GM21619 (cell line): ENCODE results near the gene EN2.

Source experiments
- ATAC-seq: cut with Tn5 transposase; IDR thresholded peaks from one replicate; pipeline ENCODE4 v1.9.1; 2021; ENCODE audit not compliant: unreplicated experiment

EN2 gene

DNA sequence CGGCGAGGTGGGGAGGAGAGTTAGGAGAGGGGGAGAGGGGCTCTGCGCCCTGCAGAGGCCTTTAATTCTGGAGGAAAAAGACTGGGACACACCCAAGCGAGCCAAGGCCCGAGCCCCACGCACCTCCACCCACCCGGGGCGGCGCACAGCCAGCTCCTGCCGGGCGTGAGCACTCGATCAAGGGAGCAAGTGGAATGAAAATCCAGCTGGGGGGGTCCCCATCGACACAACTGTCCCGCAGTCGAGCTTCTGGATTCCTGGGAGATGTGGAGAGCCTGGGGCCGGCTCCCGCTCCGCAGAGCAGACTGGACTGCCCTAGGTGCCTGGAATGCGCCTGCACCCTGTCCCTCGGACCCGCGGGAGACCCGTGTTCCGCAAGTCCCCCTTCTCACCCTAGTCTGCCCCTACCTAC is 7.4 kb upstream of the EN2 start:
- no peak for ATAC-seq

DNA sequence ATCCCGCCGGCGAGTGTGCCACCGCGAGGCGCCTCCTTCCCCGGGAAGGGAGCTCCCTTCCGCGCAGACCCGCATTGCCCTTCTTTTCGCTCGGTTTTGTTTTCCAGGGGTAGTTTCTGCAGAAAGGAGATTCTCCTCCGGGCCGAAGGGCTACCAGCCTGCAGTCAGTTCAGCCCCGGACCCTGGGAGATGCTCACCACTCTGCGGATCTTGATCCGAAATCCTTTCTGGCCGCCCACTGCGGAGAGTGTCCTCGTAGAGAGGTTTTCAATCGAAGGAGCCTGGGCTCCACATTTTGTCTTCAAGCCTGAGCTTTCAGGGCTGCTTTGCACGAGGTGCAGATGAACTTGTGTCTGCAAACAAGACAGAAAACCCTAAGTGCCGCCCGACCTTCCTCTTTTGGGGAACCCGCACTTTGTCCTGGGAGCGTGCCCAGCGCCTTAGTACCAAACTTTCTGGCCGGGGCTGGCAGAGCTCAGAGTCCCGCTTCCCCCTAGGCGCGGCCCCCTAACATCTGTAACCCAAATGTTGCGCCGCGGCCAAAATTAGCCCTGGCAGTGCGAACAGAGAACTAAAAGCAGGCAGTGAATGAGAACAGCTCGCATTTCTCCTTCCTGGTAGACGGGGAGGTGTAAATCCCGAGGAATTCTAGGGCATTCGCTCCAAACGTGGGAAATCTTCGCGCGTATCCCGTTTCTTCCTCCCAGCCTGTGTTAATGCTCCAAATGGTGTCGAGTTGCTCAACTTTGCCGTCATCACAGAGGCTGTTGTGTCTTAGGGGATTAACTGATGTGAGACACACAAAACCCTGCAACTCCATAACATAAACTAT is 6.7 kb upstream of the EN2 start:
- ATAC-seq: no peak

DNA sequence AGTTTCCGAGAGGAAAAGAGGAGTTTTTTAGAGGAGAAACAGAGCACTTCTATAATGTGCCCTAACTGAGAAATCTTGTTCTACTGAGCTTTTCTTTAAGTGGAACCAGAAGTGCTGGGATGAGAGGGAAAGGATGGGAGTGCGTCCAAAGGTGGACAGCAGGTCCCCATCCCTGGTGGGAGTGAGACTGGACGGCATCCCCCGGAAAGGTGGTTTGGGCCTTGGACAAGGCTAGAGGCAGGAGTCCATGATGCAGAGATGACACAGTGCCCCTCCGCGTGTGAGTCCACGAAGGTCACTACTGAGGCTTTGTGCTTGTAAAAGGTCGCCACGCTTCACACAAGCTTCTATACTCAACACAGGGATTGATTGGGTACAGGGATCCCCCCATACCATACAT is 6.1 kb upstream of the EN2 start:
- no peak for ATAC-seq

DNA sequence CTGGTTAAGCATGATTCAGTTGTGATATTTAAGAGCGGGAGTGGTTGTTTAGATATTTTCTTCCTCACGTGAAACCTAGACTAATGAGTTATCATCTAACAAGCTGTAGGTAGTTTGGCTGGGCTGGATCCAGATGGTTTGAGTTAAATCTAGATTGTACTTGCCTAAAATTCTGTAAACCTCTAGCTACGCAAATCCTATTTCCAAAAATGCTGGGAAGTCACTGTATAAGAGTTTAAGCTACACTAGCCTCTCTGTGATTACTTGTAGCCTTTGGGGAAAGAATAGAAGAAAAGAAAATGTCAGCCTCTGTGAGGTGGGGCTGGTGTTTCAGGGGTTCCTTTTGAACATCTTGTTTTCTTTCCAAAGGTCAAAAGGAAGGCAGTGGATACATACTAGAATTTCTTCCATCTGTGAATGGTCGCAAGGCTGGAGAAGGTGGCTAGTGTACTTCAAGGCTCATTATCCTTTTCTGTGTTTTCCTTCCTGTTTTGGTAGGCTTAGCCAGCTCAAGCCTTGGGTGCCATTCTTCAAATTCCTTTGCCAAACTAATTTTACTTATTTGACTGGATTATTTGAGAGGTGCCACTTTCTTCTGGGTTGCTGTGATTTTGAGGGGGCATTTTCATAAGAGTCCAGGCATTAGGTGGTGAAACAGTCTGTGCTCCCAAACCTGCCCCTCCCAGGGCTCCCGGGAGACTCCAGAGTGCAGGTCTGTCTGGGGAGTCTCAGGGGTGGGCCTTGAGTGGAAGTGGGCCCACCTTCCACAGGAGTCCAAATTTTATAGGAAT is 5.2 kb upstream of the EN2 start:
- ATAC-seq: no peak

DNA sequence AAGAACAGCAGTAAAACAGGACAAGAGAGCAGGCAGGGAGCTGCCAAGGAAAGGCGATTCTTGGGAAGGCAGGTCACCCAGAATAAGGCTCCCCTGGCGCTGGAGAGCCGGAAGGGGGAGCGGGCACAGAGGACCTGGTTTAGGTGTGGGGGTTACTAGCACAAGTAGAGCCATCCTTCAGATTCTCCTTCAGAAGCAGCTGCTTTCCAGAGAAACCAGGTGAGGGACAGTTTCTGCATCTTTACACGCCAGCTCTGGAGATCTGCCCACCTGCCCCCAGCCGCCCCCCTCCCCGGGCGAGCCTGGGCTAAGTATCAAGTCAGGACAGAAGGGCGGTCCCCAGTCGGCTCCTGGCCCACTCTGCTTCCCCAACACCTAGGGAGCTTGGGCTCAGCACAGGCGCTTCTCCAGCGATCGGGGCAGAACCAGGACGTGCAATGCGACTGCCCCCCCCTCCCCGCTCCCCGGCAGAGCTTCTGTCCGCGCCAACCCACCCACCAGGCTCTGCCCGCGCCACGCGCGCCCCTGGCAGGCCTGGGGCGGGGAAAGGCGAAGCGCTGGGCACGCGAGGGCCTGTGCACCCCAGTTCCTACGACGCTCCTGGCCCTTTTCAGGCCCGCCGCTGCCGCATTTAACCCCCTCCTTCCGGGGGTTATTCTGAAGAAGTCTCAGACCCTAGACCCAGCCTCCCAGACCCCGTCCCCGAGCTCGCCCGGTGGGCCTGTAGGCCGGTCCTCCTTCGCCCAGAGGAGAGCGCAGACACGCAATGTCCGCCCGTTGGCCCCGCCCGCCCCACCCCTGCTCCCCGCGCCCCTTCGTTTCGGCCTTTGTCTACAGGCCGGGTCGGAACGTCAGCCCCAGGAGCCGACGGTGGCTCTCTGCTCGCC is 4.4 kb upstream of the EN2 start:
- ATAC-seq: no peak

DNA sequence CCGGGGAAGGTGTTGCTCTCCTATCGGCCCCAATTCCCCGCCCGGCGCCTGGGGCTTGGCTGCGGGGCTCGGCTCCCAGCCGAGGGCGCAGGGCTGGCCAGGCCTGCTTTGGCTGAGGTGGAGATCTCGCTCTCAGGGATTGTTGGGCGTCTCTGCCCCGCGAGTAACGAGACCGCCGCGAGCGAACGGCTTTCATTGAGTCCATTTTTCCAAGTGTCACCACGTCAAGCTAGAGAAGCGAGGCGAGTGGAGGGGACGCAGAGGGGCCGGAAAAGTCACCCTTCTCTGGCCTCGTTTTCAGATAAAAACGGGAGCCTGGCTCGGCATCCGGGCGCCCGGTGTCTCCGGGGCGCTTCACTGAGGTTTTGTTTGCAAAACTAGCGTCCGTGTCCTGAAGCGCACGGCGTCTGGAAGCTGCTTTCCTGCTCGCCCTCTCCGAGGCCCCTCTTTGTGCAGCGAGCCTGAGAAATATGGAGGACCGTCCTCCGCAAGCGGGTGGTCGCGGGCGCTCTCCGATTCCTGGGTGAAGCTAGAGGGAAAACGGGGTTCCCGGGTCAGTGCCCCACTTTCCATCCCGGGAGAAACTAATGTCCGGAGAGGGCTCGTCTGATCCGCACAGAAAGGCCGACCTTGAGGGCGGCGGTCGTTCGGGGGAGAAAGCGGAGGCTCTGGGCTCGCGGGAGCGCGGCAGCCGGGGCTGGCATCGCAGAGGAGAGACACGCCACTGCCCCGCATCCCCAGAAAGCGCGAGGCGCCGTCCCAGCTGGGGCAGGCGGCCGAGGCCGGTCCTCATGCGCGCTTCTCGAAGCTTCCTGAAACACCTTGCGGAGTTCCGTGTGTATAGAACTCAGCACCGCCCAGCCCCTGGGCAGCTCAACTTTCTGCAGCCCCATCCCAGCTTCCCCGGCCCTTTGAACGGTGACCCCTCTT is 3.5 kb upstream of the EN2 start:
- no peak for ATAC-seq

DNA sequence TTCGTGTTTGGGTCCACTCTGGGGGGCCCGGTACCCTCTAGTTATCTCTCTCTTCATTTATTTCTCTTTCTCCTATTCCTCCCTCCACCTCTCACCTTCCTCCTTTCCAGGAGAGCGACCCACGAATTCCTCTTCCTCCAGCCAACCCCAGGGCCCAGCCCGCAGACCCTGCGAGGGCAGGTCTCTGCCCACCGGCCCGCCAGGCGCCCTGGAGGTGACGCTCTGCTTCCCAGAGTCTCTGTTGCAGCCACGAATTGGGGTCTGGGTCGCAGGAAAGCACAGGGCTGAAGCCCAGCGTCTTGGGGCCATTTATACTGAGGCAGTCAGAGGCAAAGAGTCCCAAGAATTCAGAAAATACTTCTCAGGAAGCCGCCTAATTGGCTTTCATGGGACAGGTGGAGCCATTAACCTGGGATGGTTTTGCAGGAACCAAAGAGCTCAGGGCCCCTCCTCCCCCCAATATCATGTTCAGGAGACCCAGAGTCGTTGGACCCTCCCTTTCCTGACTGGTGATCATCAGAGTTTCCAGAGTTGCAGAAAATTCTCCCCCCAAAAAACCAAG is 2.7 kb upstream of the EN2 start:
- no peak for ATAC-seq

DNA sequence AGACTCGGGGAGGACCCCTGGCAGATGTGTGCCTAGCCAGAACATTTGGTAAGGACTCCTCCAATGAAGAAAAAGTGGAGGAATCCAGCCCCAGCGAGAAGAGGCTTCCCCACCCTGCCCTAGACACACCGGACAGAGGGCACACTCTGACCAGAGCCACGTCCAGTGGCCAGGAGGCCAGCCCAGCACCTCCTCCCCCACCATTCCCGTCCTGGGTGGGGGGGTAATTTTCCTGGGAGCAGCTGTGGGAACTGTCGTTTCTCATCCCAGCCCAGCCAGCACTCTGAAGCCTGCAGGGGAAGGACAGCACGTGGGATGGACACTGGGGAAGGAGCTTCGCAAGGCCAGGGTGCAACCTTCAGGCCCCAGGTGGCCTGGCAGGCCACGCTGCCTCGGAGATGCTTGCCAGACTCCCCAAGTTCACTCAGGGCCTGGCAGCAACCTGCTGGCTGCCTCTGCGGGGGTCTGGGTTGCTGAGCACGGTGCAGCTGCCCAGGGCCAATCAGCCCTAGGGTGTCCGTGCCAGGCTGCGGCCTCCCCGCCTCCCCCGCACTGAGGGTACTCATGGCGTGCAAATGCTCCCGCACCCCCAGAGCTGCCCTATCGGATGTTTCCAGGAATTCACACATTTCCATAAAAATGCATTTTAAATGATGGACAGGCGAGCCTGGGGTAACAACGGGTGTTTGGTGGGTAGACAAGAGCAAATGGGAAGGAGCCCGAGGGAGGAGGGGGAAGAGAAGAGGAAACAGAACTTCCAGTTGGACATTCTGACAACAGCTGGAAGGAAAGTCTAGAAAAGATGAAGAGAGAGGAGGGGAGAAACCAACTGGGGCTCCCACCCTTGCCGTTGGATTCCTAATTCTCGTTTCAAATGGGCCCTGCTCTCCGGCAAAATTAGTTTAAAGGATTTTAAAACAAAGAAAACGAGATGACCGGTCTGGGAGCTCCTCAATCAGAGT is 1.9 kb upstream of the EN2 start:
- no peak for ATAC-seq

DNA sequence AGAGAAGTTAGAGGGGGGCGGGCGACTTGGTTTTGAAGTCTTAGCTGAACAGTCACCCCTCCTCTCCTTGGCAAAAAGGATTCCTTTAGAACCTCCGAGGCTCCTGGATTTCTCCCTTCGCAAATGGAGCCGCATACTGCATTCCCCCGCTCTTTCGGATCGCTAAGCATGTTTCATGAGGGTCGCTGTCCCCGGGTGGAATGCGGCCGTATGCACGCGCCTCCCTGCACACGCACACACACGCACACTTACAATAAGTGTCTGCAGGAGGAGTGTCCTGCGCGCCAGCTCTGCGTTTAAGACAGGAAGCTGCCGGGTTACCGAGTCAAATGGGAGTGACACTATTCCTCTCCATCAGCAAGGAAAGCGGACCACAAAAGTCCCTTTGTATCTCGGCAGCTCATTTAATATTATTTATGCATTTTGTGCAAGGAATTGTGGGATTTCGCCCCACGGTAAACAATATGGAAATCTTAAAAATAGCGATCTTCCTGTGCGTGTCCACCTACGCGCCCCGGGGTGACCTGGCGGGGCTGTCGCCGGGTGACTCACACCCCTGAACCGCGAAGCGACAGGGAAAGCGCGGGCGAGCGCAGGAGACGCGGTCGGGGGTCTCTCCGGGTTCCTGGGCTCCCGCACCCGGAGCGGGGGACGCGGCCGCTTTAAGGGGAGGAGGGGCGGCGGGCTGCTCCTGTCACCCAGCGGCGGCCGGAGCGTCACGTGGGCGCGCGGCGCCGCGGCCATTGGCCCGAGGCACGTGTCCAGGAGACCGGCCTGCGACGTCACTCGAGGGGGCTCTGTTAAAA is 988 bp upstream of the EN2 start:
- ATAC-seq: no peak

DNA sequence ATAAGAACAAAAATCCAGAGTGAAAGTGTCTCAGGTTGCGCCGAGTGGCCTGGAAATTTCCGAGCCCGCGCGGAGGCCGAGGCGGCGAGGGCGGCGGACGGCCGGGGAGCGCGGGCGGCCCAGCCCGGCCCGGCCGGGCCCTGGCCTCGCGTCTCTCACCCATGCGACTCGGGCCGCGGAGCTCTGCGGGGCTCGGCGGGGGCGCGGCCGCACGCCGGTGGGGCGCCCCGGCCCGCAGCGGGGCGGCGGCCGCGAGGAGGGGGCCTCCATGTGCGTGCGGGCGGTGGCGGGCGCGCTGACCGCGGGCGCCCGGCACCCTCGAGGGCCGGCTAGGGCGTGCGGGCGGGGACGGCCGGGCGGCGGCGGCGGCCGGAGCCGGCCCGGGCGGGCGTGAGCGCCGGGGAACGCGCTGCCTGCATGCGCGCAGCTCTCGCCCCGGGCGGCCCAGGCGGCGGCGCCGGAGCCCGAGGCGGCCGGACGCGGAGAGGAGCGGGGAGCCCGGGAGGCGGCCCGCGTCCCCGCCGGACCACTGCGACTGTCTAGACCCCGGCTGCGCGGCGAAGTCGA is 302 bp upstream of the EN2 start:
- ATAC-seq: no peak

DNA sequence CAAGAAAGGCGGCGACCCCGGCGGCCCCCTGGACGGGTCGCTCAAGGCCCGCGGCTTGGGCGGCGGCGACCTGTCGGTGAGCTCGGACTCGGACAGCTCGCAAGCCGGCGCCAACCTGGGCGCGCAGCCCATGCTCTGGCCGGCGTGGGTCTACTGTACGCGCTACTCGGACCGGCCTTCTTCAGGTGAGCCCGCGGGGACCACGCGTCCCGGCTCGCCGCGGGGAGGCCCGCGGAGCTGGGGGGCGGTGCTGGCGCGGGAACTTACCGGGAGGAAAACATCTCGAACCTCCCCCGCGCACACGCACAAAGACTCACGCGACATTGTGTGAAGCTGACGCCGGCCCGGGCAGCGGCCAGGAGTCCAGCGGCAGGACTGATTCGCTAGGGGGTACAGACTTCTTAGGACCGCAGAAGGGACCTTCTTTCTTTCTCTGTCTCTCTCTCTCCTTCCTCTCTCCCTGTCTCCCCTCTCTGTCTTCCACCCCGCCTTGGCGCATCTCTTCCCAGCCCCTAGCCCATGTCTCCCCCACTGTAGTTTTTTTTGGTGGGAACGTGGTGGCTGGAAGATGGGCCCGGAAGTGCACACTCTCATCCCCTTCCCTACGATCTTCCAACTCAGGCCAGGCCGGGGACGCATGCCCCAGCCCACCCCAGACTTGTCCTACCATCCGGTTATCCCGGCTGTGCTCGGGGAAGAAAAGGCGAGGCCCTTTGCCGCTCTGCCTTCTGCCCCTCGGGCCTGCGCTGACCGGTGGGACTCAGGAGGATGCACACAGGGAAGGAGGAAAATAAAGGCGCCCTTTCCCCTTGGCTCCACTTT is 1.2 kb downstream of the EN2 start:
- ATAC-seq: no peak

DNA sequence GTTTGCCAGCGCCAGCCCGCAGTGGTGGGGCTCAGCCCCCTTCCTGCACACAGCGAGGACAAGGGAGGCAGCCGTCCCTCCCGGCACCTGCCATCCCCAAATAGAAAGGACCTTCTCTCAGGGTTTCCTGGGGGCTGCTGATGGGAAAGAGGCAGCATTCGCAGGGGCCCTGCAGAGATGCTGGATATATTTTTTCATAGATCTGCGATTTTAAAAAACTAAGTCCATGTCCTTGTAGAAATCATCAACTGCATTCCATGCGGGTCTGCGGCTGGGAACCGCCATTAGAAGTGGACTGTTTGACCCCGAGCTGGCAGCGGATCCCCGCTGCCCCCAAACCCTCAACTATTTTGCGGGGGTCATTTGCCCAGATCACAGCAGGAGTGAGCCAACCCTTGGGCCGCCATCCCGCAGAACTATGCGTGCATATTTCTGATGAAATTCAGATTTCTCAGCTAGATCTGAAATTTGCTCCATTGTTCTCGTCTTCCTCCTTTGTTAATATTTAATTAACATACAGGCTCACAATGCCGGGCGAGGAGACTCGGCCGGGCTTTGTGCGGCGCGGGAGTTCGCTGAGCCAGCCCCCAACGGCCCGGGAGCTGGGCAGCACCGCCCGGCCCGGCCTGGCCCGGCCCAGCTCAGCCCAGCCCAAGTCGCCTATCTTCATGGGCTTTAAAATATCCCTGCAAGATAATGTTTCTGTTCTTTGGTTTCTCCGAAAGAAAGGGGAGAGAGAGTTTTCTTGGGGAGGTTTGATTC is 2.0 kb downstream of the EN2 start:
- no peak for ATAC-seq

DNA sequence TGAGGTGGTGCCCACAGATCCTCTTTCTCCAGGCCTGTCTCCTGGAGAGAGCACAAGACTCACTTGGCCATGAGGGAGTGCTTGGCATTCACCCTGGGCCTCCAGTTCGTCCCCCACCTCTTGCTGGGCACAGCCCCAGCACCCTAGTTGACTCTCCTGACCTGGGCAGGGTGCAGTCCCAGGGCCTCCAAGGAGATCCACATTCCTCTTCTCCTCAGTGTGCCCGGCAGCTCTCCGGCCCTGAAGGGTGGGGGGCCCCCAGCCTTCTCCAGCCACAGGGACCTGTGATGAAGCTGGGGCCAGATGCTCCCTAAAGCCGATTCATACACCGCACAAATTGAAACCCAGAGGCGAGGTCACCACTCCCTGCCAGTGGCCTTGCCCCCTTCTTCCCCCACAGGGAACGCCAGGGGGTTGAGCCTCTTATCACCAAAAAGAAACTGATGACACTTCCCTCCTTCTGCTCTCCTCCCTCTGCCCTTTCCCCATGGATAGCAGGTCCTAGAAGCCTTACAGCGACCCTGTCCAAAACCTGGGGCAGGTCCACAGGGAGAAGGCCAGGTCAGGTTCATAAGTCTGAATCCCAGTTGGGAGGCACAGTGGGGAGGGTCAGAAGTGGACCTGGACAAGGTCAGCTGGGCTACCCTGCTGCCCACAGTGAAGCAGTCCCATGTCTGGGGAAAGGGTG is 3.1 kb downstream of the EN2 start:
- no peak for ATAC-seq

DNA sequence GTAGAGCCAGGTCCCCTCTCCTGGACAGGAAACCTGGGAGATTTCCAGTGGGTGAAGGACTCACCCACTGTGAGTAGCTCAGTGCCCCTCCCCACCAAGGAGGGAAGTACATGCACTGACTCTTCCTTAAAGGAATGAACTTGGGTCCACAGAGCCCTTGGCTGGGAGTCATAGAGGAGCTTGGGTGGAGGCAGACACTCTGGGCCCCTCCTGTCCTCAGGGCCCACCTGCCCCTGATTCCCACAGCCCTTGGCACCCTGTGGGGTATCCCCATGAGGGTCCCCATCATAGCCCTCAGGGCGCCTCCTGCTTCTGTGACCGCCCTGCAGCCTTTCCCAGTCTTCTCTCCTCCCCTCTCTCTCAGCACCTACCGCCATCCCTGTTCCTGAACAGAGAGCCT is 3.7 kb downstream of the EN2 start:
- no peak for ATAC-seq

DNA sequence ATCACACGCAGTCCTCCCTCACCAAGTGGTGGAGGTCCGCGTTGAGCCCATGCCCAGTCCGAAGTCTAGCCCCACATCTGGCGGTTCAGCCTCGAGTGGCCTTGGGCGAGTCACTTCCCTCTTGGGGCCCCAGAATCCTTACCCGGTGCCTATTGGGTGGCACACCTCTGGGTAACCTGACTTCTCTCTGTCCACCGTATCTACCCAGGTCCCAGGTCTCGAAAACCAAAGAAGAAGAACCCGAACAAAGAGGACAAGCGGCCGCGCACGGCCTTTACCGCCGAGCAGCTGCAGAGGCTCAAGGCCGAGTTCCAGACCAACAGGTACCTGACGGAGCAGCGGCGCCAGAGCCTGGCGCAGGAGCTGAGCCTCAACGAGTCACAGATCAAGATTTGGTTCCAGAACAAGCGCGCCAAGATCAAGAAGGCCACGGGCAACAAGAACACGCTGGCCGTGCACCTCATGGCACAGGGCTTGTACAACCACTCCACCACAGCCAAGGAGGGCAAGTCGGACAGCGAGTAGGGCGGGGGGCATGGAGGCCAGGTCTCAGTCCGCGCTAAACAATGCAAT is 4.3 kb downstream of the EN2 start:
- no peak for ATAC-seq
